Activated CD4-positive, alpha-beta T cell treated with anti-CD3 and anti-CD28 coated beads for 1 hour (primary cell): ENCODE data around the gene PAQR5.
"Not testable (repeated sequence)": the region's sequence is repeated elsewhere in the genome, so short reads cannot be mapped to it uniquely, and the experiment has no call there.

Experiments used
- DNase-seq: peaks from one replicate; pipeline ENCODE4 v3.0.0-alpha.2; 2020

PAQR5 gene

DNA sequence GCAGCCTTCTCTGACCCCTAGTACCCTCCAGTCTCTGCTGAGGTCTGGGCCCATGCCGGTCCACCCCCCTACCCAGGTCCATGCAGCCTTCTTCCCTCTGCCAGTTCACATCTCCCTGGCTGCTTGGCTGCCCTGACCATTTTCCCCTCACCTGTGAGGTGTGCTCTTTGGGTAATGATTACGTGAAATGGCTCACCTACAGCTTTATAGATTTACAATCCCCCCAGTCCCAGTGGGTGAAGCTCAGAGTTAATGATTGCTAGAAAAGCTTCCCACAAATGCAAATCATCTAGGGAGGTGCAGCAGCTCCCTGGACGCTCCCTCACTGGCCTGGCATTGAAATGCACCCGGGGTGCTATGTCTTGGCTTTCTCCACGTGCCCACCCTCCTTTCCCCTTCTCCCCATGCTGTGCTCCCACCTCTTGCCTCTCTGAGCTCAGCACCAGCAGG lies 18.7 kb downstream of the PAQR5 start:
- DNase-seq: no peak

DNA sequence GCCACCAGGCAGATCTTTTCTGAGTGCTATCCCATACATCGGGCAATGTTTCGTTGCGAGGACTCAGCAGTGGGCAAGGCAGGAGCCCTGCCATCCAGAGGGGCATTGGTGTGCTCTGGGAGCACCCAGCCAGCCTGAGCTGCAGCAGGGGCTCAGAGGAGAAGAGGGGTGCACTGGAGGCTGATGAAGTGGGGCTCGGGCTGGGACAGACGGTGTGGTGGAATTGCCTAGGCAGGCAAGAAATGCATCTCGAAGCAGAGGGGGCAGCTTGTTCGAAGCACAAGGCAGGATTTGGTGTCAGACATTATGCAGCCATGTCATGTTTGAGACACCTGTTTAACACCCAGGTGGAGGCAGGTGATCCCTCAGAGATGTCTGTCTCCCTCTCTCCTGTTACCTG lies 19.3 kb downstream of the PAQR5 start:
- no peak for DNase-seq

DNA sequence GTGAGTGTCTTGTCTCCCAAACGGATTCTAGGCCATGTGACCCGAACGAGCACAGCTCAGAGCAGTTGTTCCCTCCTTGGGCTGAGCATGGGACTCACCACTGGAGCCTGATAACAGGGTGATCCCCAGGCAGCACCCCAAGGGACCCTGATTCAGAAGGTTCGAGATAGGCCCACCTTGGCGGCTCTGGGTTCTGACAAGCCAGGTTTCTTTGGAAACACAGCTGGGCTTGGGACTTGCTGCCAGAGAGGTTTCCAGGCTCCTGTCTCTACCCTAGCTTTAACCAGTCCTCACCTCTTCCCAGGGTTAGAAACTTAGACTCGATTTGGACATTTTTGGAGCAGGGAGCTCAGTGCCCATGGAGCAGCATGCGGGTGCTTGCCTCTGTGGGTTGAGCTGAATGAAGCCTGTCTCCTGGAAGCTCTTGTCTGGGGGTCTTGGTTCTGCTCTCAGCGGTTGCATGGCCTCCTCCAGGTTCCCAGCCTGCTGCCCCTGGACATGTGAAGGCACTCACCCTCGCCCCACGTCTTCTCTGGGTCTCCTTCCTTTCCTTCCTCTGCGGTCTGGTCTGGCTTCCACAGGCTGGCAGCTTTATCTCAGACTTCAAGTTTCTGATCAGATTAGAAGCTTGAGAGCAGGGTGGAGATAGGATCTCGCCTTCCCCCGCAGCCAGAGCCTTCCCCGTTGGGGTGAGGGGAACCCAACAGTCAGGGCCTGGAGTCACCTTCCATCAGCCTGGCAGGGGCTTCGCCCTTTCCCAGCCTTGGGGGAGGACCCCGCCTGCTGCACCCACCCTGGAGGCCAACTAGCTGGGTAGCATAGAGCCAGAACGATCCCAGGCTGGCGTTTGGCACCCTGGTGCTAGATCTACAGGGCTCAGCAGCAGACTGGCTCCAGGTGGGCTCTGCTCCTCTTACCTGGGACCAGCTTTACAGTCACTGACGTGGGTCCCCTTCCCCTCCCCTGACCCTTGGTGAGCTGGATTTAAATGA lies 21.0 kb downstream of the PAQR5 start:
- DNase-seq: no peak

DNA sequence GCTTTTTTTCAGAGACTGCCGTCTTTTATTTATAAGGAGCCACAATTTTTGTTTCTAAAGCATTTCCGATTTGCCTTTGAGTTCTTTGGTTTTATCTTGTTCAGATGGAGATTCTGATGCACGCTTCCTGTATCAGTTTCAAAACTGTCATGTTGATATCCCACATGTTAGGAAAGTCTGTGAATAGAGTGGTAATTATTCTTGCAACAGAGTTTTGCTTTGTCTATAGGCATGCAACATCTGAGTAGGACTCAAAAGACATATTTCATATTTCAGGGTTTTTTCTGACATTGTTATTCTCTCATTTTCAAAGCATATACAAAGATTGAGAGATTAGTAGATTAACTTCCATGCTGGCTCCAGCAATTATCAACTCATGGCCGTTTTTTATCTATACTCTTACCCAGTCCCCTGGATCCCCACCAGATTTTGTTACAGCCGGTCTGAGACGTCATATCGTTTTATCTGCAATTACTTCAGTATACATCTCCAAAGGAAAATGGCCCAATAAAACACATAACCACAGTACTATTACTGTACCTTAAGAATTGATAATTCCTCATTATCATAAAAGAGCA lies 22.4 kb downstream of the PAQR5 start:
- no peak for DNase-seq

DNA sequence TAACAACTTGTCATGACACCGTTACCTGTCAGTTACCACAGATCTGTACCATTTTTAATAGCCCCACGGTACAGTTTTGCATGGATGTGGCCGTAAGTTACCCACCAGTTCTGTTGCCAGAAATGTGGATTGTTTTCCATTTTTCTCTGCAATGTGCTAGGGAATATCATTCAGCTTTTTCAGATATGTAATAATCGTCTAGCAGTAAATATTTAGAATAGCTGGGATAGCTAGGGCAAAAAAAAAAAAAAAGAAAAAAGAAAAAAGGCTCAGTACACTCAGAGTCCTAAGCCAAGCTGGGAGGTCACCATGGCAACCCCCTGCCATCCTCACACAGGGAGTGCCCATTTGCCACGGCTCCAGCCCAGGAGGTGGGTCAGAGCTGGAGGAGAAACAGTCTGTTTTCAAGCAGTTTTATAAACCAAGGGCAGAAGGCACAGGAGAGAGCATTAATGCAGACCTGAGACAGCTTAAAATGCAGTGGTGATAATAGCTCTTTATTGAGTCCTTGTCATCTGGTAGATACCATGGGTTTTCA lies 25.2 kb downstream of the PAQR5 start:
- no peak for DNase-seq

DNA sequence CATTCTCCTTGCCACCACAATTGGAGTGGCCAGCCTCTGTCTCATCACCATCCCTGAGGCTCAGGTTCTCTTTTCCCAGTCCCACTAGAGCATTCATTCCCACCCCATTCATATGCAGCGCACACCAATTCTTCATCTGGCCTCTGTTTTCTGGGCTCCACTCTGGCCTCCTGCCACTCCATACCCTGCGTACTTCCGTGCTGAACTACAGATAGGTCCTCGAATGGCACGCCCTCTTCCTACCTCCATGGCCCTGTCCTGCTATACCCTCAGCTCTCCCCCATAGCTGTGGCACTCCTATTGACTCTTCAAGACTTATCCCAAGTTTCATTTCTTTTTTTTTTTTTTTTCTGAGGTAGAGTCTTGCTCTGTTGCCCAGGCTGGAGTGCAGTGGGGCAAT lies 25.9 kb downstream of the PAQR5 start:
- no peak for DNase-seq

DNA sequence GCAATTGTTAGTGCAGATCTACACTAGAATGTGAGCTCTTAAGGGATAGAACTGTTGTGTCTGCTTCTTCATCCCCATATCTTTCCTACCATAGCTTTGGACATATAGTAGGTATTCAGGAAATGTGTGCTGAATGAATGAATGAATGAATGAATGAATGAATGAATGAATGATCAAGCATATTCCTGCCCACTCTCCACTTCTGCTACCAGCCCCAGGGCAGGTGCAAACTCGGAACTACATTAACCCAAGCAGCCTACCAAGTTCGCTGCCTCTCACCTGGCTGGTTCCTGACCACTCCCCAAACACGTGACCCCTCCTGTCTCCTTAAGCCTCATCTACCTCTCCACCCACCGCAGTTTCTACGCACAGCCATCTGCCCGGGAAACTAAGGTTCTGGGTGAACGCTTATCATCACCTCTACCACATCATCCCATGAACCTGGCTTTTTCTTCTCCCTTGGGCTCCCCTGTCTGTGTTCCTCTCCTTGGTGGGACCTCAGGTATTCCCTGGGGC lies 26.8 kb downstream of the PAQR5 start:
- no peak for DNase-seq

DNA sequence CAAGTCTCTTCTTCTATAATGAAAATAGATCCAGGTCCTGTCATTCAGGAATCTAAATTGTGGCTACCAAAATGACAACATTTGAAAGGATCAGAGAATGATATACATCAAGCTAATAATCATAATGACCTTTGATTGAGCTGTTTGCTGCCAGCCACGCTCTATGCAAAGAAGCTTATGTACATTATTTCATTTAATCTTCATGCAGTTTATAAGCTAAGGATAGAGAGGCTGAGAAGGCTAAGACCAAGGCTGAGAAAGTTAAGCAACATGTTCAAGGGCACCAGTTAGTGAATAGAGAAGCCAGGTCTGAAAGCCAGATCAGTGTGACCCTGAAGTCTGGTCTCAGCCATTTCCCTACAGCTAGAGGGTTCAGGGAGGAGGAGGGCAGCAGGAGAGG lies 29.4 kb downstream of the PAQR5 start:
- DNase-seq: no peak

DNA sequence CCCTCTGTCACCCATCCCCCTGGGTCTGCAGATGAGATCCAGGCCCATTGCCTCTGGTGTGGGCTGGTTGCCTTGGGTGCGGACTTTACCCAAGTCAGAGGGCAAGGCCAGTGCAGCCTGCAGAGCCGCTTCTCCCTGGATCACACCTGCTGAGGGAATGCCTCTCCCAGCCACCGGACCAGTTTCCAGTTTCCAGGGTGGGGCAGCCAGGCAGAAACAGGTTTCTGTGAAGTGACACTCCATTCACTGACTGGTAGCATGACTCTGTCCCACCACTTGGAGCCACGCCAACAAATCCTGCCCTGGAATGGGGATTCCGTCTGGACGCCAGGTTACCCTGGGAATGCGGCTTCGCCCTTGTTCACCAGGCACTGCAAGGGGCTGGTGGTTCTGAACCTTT lies 30.0 kb downstream of the PAQR5 start:
- DNase-seq: no peak

DNA sequence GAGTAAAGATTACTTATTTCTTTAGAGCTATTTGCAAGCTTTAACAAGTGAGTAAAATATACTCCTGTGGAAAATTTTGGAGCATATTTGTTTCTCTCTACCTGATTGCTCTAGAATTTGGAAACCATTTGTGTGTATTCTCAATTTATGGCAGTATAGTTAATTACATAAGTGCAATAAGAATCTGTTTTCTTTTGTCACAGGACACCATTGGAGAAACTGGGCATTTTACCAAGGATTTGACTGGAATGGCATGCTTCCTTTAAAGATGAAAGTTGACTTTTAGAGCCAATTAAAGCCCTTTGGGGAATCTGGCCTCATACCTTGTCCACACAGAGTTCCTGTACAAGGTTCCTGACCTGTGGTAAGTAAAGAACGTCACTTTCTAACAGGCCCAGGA lies 38.4 kb downstream of the PAQR5 start:
- no peak for DNase-seq

DNA sequence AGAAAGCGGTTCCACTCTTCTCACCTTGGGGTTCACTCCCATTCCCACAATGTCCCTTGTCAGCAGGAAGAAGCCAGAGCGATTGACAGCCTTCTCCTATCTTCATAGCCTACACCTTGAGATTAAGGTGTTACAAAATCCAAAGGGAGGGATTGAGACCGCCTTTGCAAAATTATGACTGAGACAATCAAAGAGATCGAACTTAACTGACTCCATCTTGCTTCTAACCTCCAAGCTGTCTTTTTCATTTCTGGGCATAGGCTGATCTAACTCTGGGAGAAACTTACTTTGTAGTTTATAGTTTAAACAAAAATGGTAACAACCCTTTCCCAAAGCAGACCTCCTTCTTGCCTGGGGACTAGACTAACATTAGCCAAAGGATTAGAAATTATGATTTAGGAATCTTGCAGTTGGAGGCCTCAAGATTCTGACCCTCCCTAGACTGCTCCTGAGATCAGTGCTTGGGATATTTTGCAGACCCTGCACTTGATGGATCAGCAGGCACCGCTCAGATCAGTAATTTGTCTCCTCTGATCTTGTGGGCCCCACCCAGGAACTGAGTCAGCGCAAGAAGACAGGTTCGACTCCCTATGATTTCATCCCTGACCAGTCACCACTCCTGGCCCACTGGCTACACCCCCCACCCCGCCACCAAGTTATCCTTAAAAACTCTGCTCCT lies 40.0 kb downstream of the PAQR5 start:
- no peak for DNase-seq

DNA sequence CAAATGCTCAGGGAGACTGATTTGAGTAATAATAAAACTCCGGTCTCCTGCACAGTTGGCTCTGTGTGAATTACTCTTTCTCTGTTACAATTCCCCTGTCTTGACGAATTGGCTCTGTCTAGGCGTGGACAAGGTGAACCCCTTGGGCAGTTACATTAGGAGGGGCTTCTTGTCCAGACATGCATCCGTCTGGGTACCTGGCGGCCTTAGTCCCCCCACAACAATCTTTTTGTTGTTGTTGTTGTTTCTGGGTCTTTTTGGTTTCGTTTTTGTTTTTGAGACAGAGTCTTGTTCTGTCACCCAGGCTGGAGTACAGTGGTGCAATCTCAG lies 40.5 kb downstream of the PAQR5 start:
- DNase-seq: not testable (repeated sequence)

DNA sequence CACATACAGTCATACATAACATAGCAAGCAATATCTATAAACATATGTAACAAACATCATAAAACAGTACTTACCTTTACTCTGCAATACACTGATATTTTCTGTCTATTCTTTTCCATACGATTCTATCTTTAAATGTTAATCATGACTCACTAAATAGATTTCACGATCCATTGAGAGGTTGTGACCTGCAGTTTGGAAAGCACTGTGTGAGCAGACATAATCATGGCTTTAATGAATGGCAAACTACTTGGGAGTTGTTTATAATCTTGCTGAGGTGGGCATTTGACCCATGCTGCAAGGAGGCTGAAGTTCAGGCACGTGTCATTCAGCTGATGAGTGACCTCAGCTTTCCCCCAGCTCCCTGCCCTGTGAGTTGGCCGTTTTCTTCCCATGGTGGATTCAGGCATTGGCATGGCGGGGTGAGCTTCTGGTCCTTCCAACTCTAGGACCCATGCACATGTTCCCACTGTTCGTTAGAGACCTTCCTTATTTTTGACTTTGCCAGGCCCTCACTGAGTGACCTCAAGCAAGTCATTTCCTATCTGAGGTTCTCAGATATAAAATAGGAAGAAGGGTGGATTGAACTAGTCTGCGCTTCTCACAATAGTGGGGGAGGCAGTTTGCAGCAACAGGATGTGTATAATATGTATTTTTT lies 41.7 kb downstream of the PAQR5 start:
- DNase-seq: no peak

DNA sequence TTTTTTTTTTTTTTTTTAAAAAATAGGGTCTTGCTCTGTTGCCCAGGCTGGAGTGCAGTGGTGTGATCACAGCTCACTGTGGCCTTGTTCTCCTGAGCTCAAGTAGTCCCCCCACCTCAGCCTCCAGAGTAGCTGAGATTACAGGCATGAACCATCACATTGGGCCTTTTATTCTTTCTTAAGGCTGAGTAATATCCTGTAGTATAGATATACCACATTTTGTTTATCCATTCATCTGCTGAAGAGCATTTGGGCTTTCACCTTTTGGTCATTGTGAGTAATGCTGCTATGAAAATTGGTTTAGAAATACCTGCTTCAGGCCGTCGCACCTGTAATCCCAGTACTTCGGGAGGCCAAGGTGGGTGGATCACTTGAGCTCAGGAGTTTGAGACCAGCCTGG lies 42.6 kb downstream of the PAQR5 start:
- no peak for DNase-seq

DNA sequence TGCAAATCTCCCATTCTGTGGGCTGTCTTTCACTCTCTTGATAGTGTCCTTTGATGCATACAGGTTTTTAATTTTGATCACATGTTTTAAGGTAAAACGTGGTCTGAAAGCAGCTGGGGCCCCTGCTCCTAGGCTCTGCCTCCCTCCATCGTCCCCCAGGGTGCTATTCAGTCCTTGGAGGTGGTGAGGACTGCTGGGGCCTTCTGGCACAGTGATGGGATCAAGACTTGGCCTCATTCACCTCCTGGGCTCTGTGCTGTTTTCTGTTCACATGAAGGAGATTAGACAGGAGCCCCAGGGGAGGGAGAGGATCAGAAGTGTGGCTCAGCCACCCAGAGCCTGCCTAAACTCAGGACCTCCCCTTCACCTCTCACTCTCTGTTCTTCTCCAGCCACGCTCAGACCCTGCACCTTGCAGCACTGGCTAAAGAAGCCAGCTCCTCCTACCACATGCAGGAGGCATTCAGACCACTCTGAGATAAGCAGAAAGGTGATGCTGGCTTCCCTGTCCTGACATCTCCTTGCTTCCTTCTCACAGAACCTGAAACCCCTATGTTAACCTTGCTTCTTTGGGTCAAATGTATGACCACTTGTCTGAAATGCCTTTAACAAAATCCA lies 43.9 kb downstream of the PAQR5 start:
- no peak for DNase-seq

DNA sequence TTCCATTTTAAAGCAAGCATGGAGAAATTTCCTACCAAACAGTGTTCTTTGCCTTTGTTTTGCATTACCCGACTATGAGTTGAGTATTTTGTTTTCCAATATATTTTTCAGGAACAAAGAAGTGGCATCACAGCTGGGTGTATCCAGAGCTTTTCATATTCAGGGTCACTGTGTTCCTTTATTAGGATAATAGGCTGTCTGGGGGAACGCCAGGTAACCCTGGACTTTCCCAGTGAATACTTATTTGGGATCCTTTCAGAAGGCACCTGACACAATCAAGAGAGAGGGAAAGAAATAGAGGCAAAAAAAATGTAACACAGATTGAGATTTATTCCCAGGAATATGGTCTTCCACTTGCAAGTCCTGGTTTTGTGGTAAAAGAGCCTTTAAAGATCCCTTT lies 44.4 kb downstream of the PAQR5 start:
- DNase-seq: no peak

DNA sequence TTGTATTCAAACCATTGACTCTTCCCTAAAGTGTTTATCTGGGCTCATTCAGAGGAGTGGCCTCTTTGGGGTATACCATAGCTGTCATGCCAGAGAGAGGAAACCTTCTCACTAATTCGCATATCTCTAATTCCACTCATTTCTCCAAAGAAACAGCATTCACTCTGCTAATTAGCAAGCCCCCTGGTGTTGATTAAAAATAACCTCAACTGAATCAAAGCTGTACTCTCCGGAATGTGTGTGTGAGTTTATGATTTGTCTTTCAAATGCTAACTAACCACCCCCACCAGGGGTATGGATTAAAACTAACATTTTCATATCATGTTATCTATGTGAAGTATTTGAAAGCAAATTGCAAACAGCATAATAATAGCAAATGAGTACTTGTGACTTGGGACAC lies 45.5 kb downstream of the PAQR5 start:
- DNase-seq: no peak

DNA sequence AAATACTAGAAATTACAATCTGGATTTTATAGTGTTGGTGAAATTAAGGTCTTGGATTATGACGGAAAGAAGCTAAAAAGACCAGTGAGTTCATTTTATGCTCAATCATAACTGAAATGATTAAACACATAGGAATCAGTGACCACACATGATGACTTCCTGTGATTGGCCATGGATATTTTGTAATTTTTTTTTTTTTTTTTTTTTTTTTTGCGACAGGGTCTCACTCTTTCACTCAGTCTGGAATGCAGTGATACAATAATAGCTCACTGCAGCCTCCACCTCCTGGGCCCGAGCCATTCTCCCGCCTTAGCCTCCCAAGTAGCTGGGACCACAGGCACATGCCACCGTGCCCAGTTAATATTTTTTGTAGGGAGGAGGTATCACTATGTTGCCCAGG lies 47.4 kb downstream of the PAQR5 start:
- no peak for DNase-seq

DNA sequence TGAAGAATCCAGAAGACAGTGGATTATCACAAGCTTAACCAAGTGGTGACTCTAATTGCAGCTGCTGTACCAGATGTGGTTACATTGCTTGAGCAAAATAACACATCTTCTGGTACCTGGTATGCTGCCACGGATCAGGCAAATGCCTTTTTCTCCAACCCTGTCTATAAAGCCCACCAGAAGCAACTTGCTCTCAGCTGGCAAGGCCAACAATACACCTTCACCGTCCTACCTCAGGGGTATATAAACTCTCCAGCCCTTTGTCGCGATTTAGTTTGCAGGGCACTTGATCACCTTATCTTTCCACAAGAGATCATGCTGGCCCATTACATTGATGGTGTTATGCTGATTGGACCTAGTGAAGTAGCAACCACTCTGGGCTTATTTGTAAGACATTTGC lies 52.6 kb downstream of the PAQR5 start:
- no peak for DNase-seq

DNA sequence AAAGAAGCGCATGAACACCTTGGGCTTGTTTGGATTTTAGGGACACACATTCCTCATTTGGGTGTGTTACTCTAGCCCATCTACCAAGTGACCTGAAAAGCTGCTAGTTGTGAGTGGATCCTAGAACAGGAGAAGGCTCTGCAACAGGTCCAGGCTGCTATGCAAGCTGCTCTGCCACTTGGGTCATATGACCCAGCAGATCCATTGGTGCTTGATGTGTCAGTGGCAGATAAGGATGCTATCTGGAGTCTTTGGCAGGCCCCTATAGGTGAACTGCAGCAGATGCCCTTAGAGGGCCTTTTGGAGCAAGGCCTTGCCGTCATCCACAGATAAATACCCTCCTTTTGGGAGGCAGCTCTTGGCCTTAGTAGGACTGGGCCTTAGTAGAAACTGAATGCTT lies 53.2 kb downstream of the PAQR5 start:
- DNase-seq: no peak

DNA sequence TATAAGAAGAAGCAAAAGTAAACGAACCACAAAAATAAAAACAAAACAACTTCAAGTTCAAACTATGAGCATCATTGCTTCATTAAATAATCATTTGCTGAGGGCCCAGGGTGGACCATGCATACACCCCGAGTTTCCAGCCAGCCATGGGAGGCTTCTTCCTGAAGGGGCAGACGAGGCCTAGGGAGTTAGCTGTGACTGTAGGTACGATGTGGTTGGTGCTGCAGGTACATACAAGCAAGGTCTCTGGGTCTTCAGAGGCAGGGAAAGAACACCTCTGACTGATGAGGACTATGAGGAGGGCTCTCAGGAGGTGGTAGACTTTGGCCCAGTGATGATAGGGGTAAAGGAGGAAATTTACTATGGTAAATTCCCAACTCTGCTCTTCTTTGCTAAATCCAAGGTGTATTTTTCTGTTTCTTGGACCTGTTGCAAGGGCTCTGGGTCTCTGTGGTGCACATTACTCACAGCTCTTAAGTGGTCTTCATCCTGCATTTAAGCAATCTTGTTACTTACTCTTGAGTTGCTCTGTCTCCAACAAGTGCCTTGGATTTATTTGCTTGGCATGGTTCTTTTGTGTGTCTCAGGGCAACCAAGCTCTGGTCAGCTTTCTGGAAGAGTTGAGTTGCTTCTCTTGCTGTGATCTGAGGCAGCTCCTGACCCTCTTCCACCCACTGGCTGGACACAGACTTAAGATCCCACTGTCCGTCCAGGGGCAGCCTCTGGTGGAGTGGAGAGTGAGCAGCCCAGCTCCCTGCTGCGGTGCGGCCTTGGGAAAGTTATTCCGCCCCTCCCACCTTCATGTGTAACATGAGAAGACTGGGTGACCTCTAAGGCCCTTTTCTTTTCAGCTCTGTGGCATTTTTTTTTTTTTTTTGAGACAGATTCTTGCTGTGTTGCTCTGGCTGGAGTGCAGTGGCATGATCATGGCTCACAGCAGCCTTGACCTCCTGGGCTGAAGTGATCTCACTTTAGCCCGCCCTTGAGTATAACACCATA lies 59.4 kb downstream of the PAQR5 start:
- no peak for DNase-seq
